Keratinocyte (primary cell): ENCODE results near the gene INPP5A. TPM values are rescaled to one million over a fixed set of nuclear protein-coding genes. Genes with fewer than 3 reads are reported as not detected.

Experiments used
- DNase-seq: peaks from one replicate; pipeline ENCODE4 v3.0.0-alpha.2; 2011; ENCODE audit warnings: low read depth, missing footprints, low spot score
- FAIRE-seq: peaks from 2 replicates; lab custom pipeline; 2011; peaks lifted over from hg19 to GRCh38; lab: Jason Lieb, UNC
- H2AFZ ChIP-seq: 2 replicates; pipeline ENCODE4 v1.6.0; 2012; ENCODE audit warnings: low read length, control low read depth, inconsistent platforms; ENCODE audit not compliant: control insufficient read depth
- H3K27ac ChIP-seq: 2 replicates; pipeline ENCODE4 v1.5.1; 2011; ENCODE audit warnings: low read length; ENCODE audit not compliant: control insufficient read depth, insufficient read depth
- H3K27me3 ChIP-seq: 3 replicates; pipeline ENCODE4 v1.6.0; 2011; ENCODE audit warnings: low read length; ENCODE audit not compliant: control insufficient read depth, insufficient read depth; ENCODE audit errors: extremely low read depth
- H3K36me3 ChIP-seq, 2 experiments: 2 replicates in 1 of 2; 3 replicates in 1 of 2; pipeline ENCODE4 v1.5.1; 2011; ENCODE audit warnings: low read length in 2 of 2, mild to moderate bottlenecking in 1 of 2; ENCODE audit not compliant: control insufficient read depth in 2 of 2, insufficient read depth in 2 of 2; ENCODE audit errors: extremely low read depth in 1 of 2
- H3K4me1 ChIP-seq: 3 replicates; pipeline ENCODE4 v1.5.1; 2011; ENCODE audit warnings: low read length; ENCODE audit not compliant: control insufficient read depth, insufficient read depth; ENCODE audit errors: extremely low read depth
- H3K4me2 ChIP-seq: 3 replicates; pipeline ENCODE4 v1.6.0; 2011; ENCODE audit warnings: low read depth, low read length; ENCODE audit not compliant: control insufficient read depth, insufficient read depth; ENCODE audit errors: extremely low read depth
- H3K4me3 ChIP-seq, 3 experiments: fragments of 200-600 bp in 1 of 3; sonication (generic) in 1 of 3; 2 replicates in 2 of 3; 3 replicates in 1 of 3; pipeline ENCODE4 v1.5.1; 2011 to 2016; ENCODE audit warnings: low read length in 3 of 3, mild to moderate bottlenecking in 3 of 3, control low read depth in 2 of 3, inconsistent platforms in 1 of 3, low read depth in 1 of 3, mixed read lengths in 1 of 3, mixed run types in 1 of 3, moderate library complexity in 1 of 3; ENCODE audit not compliant: control insufficient read depth in 2 of 3, insufficient read depth in 2 of 3; ENCODE audit errors: extremely low read depth in 1 of 3
- H3K79me2 ChIP-seq: 2 replicates; pipeline ENCODE4 v1.6.0; 2012; ENCODE audit warnings: low read length; ENCODE audit not compliant: control insufficient read depth, insufficient read depth
- H3K9ac ChIP-seq: 3 replicates; pipeline ENCODE4 v1.6.0; 2011; ENCODE audit warnings: low read length; ENCODE audit not compliant: control insufficient read depth, insufficient read depth; ENCODE audit errors: extremely low read depth
- H3K9me1 ChIP-seq: 3 replicates; pipeline ENCODE4 v1.6.0; 2011; ENCODE audit warnings: low read length; ENCODE audit not compliant: control insufficient read depth, insufficient read depth; ENCODE audit errors: extremely low read depth
- H3K9me3 ChIP-seq: 2 replicates; pipeline ENCODE4 v1.5.1; 2012; ENCODE audit warnings: low read depth, low read length; ENCODE audit not compliant: control insufficient read depth
- H4K20me1 ChIP-seq: 3 replicates; pipeline ENCODE4 v1.6.0; 2011; ENCODE audit warnings: low read length; ENCODE audit not compliant: control insufficient read depth, insufficient read depth; ENCODE audit errors: extremely low read depth
- EZH2 ChIP-seq: IDR thresholded peaks from one replicate; pipeline ENCODE4 v1.6.1; 2012; ENCODE audit warnings: inconsistent platforms, mild to moderate bottlenecking, low read length, moderate library complexity
- dilution Hi-C: fragments of 300-500 bp; cut with MboI; formaldehyde crosslinking; loops from one replicate; pipeline ENCODE4 v1.7.0; 2020; ENCODE audit warnings: low sequenced_read_pairs; ENCODE audit not compliant: extremely low pct_ligation_motif_present
- polyA plus RNA-seq, 5 experiments: library from polyadenylated mRNA; depleted of rRNA in 3 of 5; stranded (reverse) in 3 of 5; stranded (forward) in 1 of 5; unstranded in 1 of 5; fragments of >200 nt; gene quantifications; 1 replicate in 1 of 5; 2 replicates in 3 of 5; 3 replicates in 1 of 5; pipeline versions ENCODE4 v1.2.1 to v1.2.3, GENCODE V29; 2011 to 2012; ENCODE audit warnings: missing spikeins in 2 of 5, low read depth in 1 of 5, low replicate concordance in 1 of 5
- TF ChIP-seq, protein P1 (sequence below), 3 experiments: IDR thresholded peaks in 1 of 3; conservative IDR thresholded peaks in 1 of 3; optimal IDR thresholded peaks in 1 of 3; 2 replicates in 2 of 3; 3 replicates in 1 of 3; pipeline versions ENCODE3 to v1.5.1; 2011; ENCODE audit warnings: low read length in 3 of 3, mild to moderate bottlenecking in 3 of 3, moderate library complexity in 2 of 3, control low read depth in 1 of 3, inconsistent platforms in 1 of 3; ENCODE audit not compliant: insufficient read depth in 2 of 3; ENCODE audit errors: extremely low read depth in 1 of 3

Gene INPP5A
- polyA plus RNA-seq, 1 donor (not counting 4 experiments of a cell fraction or from before 2014, with no cell fraction given), result 11.2 TPM

DNA sequence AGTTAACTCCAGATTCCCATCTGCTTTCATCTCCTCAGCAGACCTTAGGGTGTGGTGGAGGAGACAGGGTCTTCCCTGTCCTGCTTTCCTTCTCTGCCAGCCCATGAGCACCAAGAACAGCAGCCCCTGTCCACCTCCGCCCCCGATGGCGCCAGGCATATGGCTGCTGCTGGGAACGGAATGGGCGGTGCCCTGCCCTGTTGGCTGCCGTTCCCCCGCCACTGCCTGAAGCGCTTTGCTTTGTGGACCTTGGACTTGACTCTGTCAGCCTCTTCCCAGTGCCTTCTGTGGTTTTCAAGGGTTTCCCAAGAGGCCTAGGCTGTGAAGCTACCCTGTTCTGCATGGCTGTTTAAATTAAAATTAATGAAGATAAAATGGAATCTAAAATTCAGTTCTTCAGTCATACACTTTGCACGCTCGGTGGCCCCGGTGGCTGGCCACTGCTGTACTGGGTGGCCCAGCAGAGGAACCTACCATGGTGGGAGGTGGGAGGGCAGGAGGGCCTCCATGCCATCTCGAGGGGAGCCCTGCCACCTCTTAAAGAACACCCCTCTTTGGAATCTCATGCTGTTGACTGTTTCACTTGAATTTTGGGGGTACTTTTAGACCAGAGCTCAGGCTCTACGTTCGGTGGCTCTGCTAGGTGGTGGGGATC lies 169.7 kb downstream of the INPP5A start:
- no peaks in the 10 kb centered on the region for H3K9me3 ChIP-seq
- FAIRE-seq (no peak), DNase-seq (no peak)
- H3K4me2 ChIP-seq, result no peak overlapping the region
- H2AFZ ChIP-seq, result no peak overlapping the region
- no peaks in the 10 kb centered on the region for H3K4me1 ChIP-seq
- no peaks in the 10 kb centered on the region for H3K79me2 ChIP-seq
- no peaks in the 10 kb centered on the region for H3K9me1 ChIP-seq
- no peak overlapping the region for H3K27ac ChIP-seq
- H3K4me3 ChIP-seq, result no peak overlapping the region
- dilution Hi-C loops, result no loop called here
- H4K20me1 ChIP-seq, result no peaks in the 10 kb centered on the region
- no peaks in the 10 kb centered on the region for H3K27me3 ChIP-seq
- H3K36me3 ChIP-seq, result no peaks in the 10 kb centered on the region
- no peak overlapping the region for H3K9ac ChIP-seq
- TF ChIP-seq EZH2, result no peak
- TF ChIP-seq, protein P1, sequence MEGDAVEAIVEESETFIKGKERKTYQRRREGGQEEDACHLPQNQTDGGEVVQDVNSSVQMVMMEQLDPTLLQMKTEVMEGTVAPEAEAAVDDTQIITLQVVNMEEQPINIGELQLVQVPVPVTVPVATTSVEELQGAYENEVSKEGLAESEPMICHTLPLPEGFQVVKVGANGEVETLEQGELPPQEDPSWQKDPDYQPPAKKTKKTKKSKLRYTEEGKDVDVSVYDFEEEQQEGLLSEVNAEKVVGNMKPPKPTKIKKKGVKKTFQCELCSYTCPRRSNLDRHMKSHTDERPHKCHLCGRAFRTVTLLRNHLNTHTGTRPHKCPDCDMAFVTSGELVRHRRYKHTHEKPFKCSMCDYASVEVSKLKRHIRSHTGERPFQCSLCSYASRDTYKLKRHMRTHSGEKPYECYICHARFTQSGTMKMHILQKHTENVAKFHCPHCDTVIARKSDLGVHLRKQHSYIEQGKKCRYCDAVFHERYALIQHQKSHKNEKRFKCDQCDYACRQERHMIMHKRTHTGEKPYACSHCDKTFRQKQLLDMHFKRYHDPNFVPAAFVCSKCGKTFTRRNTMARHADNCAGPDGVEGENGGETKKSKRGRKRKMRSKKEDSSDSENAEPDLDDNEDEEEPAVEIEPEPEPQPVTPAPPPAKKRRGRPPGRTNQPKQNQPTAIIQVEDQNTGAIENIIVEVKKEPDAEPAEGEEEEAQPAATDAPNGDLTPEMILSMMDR (optimal IDR thresholded peaks at IDR 0.05 in 1 of 3, IDR thresholded peaks at IDR 0.05 in 1 of 3, conservative IDR thresholded peaks at IDR 0.05 in 1 of 3; ENCODE audit: extremely low read depth in 1 of 3, insufficient read depth in 2 of 3, low read length in 3 of 3), result no peak

DNA sequence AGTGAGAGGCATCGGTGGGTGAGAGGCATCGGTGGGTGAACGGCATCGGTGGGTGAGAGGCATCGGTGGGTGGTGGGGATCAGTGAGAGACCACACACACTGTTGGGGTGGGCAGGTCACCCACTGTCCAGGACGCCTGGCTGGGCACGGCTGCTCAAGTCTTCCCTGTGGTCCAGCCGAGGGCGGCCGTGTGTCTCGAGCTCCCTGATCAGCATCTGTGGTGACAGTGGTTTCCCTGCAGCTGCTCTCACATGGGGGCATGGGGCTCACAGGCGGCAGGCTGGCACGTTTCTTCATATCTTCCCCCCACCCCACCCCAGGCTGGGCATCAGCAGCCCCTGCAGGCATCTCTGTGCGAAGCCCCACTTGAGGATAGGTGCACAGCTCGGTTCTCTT lies 170.2 kb downstream of the INPP5A start:
- dilution Hi-C loops, result no loop called here
- Histone ChIP-seq H3K9ac (no peak overlapping the region), H3K9me3 (no peaks in the 10 kb centered on the region), H2AFZ (no peak overlapping the region), H3K9me1 (no peaks in the 10 kb centered on the region), H3K27ac (no peak overlapping the region), H3K27me3 (no peaks in the 10 kb centered on the region), H3K79me2 (no peaks in the 10 kb centered on the region), H4K20me1 (no peaks in the 10 kb centered on the region), H3K4me3 (no peak overlapping the region), H3K4me1 (no peaks in the 10 kb centered on the region), H3K36me3 (no peaks in the 10 kb centered on the region), H3K4me2 (no peak overlapping the region)
- DNase-seq (no peak), FAIRE-seq (no peak)
- TF ChIP-seq EZH2, result no peak
- TF ChIP-seq, protein P1 (optimal IDR thresholded peaks at IDR 0.05 in 1 of 3, IDR thresholded peaks at IDR 0.05 in 1 of 3, conservative IDR thresholded peaks at IDR 0.05 in 1 of 3; ENCODE audit: extremely low read depth in 1 of 3, insufficient read depth in 2 of 3, low read length in 3 of 3), result no peak
